Smooth muscle cell (in vitro differentiated cells): ENCODE data around the gene SEMA6D. TPM values are rescaled to one million over a fixed set of nuclear protein-coding genes. Genes with fewer than 3 reads are reported as not detected.
A peak's percentile ranks its signal among the peaks of the same experiment; 100 is the strongest.

Experiments
- DNase-seq: peaks from one replicate; lab custom pipeline; 2025; ENCODE audit not compliant: unreplicated experiment; lab: John Stamatoyannopoulos, UW
- H2AFZ ChIP-seq: fragments of 200-600 bp; sonication (generic); 2 replicates; pipeline ENCODE4 v1.6.0; 2016; ENCODE audit warnings: antibody characterized with exemption, low read depth, mild to moderate bottlenecking
- H3F3A ChIP-seq: fragments of 200-600 bp; sonication (generic); 2 replicates; pipeline ENCODE4 v1.6.0; 2017; ENCODE audit warnings: antibody characterized with exemption, low read depth
- H3K27ac ChIP-seq: fragments of 200-600 bp; sonication (generic); 2 replicates; pipeline ENCODE4 v1.5.1; 2016; ENCODE audit warnings: low read depth, mild to moderate bottlenecking
- H3K27me3 ChIP-seq: fragments of 200-600 bp; sonication (generic); 2 replicates; pipeline ENCODE4 v1.6.1; 2016; ENCODE audit warnings: low read depth, mild to moderate bottlenecking
- H3K36me3 ChIP-seq: fragments of 200-600 bp; sonication (generic); 2 replicates; pipeline ENCODE4 v1.5.1; 2016; ENCODE audit warnings: low read depth
- H3K4me1 ChIP-seq: fragments of 200-600 bp; sonication (generic); 2 replicates; pipeline ENCODE4 v1.5.1; 2016; ENCODE audit warnings: low read depth
- H3K4me2 ChIP-seq: fragments of 200-600 bp; sonication (generic); 2 replicates; pipeline ENCODE4 v1.6.0; 2016; ENCODE audit warnings: mild to moderate bottlenecking
- H3K4me3 ChIP-seq: fragments of 200-600 bp; sonication (generic); 2 replicates; pipeline ENCODE4 v1.5.1; 2016; ENCODE audit warnings: mild to moderate bottlenecking
- H3K79me2 ChIP-seq: fragments of 200-600 bp; sonication (generic); 2 replicates; pipeline ENCODE4 v1.6.0; 2016; ENCODE audit warnings: low read depth, mild to moderate bottlenecking
- H3K9ac ChIP-seq: fragments of 200-600 bp; sonication (generic); 2 replicates; pipeline ENCODE4 v1.6.0; 2016; ENCODE audit warnings: low read depth
- H3K9me3 ChIP-seq: fragments of 200-600 bp; sonication (generic); replicated peaks from 2 replicates; pipeline ENCODE4 v1.5.1; 2016; ENCODE audit warnings: low read depth
- H4K20me1 ChIP-seq: fragments of 200-600 bp; sonication (generic); 2 replicates; pipeline ENCODE4 v1.6.0; 2016; ENCODE audit warnings: low read depth
- WGBS: methylation state at CpG from one replicate; pipeline ENCODE4 v1.1.7; 2016; ENCODE audit warnings: low lambda C conversion rate; 5-methylcytosine and 5-hydroxymethylcytosine counted together
- polyA plus RNA-seq: library from polyadenylated mRNA; unstranded; fragments of >200 nt; fragmentation: Nextera tagmentation; extraction: Ambion mirVana; gene quantifications from 2 replicates; pipeline ENCODE4 v1.2.1, GENCODE V29; 2016
- total RNA-seq: library from RNA; depleted of rRNA; stranded (reverse); fragments of >200 nt; gene quantifications from 2 replicates; pipeline ENCODE4 v1.2.3, GENCODE V29; 2014
- TF ChIP-seq, protein P1 (sequence below): fragments of 200-600 bp; sonication (generic); IDR thresholded peaks from 2 replicates; pipeline ENCODE4 v1.5.1; 2017; ENCODE audit warnings: borderline replicate concordance, mild to moderate bottlenecking, antibody characterized with exemption; ENCODE audit not compliant: insufficient read depth, poor library complexity, severe bottlenecking

Gene SEMA6D
- total and polyA plus RNA-seq, 2 experiments from 2014 or later: 31.4 to 44.9 TPM

DNA sequence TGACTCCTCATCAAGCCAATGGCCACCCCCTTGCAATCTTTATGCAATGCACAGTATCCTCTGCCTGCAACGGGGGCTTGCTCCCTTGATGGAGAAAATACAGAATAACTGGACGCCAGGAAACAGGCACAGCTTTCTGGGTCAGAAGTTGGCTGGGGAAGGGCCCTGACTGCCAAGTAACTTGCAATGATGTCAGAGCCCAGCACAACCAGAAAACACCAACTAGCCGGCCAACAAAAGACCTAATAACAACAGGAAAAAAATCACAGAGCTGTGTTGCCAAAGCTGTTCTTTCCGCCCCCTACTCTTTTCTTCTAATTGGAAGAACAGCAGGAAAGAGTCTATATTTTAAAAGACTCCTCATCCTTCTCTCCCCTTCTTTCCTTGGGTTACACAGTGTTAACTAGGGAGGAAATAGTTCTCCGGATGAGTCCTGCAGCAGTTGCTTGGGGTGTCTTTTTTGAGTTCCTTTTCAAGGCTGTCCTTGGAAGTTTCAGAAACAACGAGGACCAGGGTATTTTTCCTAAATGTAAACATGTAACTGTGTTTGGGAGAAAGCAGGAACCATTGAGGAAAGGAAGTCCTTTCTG lies 1.4 kb upstream of the SEMA6D start:
- Histone ChIP-seq H4K20me1 (peaks cover 13% of the 10 kb centered on the region), H3K79me2 (peaks cover 30% of the 10 kb centered on the region), H3K4me3 (peak overlapping the region; percentile 80), H3K27ac (peak overlapping the region; percentile 86), H3K36me3 (no peaks in the 10 kb centered on the region), H3K27me3 (no peaks in the 10 kb centered on the region), H3K9ac (peak overlapping the region; percentile 22), H3F3A (peaks cover 5% of the 10 kb centered on the region), H2AFZ (peak overlapping the region; percentile 88), H3K9me3 (no peaks in the 10 kb centered on the region), H3K4me1 (peaks cover 43% of the 10 kb centered on the region), H3K4me2 (peak overlapping the region; percentile 91)
- WGBS: 53% methylated on average over 6 of the region's 6 CpGs
- no peak for DNase-seq
- TF ChIP-seq, protein P1, sequence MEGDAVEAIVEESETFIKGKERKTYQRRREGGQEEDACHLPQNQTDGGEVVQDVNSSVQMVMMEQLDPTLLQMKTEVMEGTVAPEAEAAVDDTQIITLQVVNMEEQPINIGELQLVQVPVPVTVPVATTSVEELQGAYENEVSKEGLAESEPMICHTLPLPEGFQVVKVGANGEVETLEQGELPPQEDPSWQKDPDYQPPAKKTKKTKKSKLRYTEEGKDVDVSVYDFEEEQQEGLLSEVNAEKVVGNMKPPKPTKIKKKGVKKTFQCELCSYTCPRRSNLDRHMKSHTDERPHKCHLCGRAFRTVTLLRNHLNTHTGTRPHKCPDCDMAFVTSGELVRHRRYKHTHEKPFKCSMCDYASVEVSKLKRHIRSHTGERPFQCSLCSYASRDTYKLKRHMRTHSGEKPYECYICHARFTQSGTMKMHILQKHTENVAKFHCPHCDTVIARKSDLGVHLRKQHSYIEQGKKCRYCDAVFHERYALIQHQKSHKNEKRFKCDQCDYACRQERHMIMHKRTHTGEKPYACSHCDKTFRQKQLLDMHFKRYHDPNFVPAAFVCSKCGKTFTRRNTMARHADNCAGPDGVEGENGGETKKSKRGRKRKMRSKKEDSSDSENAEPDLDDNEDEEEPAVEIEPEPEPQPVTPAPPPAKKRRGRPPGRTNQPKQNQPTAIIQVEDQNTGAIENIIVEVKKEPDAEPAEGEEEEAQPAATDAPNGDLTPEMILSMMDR: no peak

DNA sequence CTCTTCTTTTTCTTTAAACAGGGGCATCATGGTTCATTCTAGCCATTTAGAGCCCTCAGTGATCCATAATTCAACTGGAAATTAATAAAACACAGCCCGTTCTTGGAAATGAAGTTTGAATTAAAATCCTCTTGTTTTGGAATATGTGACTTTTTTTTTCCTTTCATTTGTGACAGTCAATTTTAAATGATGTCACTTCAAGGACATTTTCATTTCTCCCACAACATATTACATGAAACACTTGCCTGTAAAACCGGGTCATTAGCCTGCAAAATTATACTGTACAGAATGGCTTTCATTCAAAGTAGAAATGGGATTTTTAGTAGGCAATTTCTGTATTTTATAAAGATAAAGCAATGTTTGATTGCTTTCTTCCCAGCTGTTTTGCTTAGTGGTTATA lies 789 bp upstream of the SEMA6D start:
- H3K27me3 ChIP-seq: no peaks in the 10 kb centered on the region
- no peaks in the 10 kb centered on the region for H3K36me3 ChIP-seq
- H3K27ac ChIP-seq: peak overlapping the region; percentile 86
- H3K4me3 ChIP-seq: peak overlapping the region; percentile 80
- H3K79me2 ChIP-seq: peaks cover 36% of the 10 kb centered on the region
- H4K20me1 ChIP-seq: peaks cover 18% of the 10 kb centered on the region
- H3K4me2 ChIP-seq: peak overlapping the region; percentile 91
- H3K9me3 ChIP-seq: no peaks in the 10 kb centered on the region
- DNase-seq: no peak
- peaks cover 47% of the 10 kb centered on the region for H3K4me1 ChIP-seq
- TF ChIP-seq, protein P1: no peak
- H3K9ac ChIP-seq: peak overlapping the region; percentile 22
- H3F3A ChIP-seq: peaks cover 5% of the 10 kb centered on the region
- WGBS: 59% methylated on average over 2 of the region's 2 CpGs
- H2AFZ ChIP-seq: peak overlapping the region; percentile 88

DNA sequence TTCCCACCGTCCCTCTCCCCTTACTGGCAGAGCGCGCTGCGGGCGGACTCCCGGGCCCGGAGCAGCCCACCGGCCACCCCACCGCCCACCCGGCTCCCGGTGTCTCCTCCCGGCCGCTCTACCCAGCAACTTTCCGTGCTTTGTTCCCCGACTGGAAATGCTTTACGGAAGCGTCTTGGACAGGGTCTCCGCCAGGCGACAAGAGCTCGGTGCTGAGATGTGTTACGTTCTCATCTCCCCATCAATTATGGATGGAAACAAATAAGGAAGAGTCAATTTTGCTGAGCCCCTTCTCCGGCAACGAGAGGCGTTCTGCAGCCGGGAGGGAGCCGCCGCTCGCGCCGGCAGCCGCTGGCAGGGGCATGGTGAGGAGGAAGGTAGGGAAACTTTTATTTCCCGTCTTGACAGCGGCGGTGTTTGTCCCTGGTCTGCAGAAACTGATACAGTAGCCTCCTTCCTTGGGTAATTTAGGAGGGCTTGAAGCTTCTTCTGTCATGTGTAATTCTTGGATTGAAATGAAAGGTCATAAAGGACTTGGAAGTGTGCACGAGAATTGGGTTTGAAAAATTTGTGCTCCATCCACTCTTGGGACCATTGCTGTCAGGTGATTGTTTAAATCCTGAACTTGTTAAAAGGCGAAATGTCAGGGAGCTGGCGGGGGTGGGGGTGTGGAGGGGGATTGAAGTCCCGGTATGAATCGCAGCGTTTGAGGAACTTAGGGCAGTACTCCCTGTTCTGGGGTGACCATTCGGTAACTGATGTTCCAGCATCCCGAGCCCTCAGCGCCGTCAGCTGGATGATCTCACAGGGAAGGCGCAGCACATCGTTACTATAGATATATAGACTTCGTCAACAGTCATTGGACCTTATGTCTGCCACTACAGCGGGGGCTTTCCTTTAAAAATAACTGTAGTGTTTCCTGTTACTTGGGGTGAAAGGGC lies 1.5 kb downstream of the SEMA6D start:
- H3K4me3 ChIP-seq: peak overlapping the region; percentile 80
- 3% methylated on average over 48 of the region's 48 CpGs for WGBS
- peak overlapping the region; percentile 55 for H3K9ac ChIP-seq
- H3K27ac ChIP-seq: peak overlapping the region; percentile 86
- no peaks in the 10 kb centered on the region for H3K27me3 ChIP-seq
- peaks cover 5% of the 10 kb centered on the region for H3F3A ChIP-seq
- no peaks in the 10 kb centered on the region for H3K9me3 ChIP-seq
- H2AFZ ChIP-seq: peak overlapping the region; percentile 80
- H3K4me2 ChIP-seq: peak overlapping the region; percentile 91
- TF ChIP-seq, protein P1: no peak
- DNase-seq: no peak
- peaks cover 58% of the 10 kb centered on the region for H3K79me2 ChIP-seq
- peaks cover 36% of the 10 kb centered on the region for H3K4me1 ChIP-seq
- peaks cover 41% of the 10 kb centered on the region for H4K20me1 ChIP-seq
- no peaks in the 10 kb centered on the region for H3K36me3 ChIP-seq
